H1 (cell line): ENCODE measurements around the gene TNC. TPM values are rescaled to one million over a fixed set of nuclear protein-coding genes. Genes with fewer than 3 reads are reported as not detected.

Experiments
- CHD1 ChIP-seq: IDR thresholded peaks from 2 replicates; pipeline ENCODE4 v1.6.1; 2012; ENCODE audit warnings: low read depth, low read length, improper control_type of control experiment
- polyA plus RNA-seq, 7 experiments: library from polyadenylated mRNA; depleted of rRNA in 3 of 7; stranded (reverse) in 5 of 7; unstranded in 2 of 7; fragments of >200 nt in 5 of 7; fragments of 200-250 nt in 2 of 7; gene quantifications; 1 replicate in 5 of 7; 2 replicates in 1 of 7; 4 replicates in 1 of 7; pipeline versions ENCODE4 v1.2.1 to v1.2.3, GENCODE V29; 2011 to 2013; ENCODE audit warnings: missing spikeins in 2 of 7, mixed read lengths in 2 of 7
- total RNA-seq: library from RNA; stranded (reverse); fragmentation: NEBNext Ultra II Directional; extraction: Animal tissue kit (Norgen Biotek cat#: 25700); gene quantifications from 2 replicates; pipeline ENCODE4 v1.2.1, GENCODE V29; 2021

TNC gene
- total and polyA plus RNA-seq, 2 of the 8 experiments (the other 6 are each of a cell fraction or from before 2014, with no cell fraction given): 6.2 to 11.4 TPM

DNA sequence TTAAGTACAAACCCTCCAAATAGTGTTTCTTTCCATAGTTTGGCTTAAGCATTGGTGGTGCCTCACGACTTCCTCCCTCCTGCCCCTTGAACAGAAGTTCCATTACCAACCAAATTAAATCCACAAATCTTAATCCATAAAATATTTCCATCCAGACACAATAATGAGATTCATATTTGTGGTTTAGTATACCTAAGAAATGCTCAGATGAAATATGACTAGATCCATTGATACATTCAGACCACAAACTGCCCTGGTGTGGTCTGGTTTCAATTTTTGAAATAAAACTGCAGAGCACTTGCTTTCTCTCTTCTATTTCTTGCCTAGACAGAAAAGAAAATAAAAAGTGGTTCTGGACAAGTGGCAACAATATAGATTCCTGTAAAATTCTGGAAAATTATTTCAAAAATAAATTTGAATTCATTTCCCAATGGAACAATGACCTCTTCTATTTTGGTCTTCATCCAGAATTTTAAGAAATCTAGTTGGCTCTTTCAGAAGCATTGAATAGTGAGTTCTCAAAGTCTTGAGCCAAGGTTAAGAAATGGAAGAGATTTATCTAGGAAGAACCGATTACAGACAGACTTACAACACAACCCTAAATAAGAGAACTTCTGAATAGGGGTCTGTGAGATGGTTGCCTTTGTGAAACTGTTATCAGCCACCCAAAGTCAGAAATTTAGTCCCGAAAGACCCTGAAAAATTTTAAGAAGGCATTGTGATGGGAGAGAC lies 14.0 kb downstream of the TNC start (continued):
- TF ChIP-seq CHD1: no peak
